A673 (cell line): ENCODE data around the gene SAXO1.

Source experiments
- CTCF ChIP-seq: fragments of 300-800, 200-600 bp; sonication (generic); conservative IDR thresholded peaks from 2 replicates; pipeline ENCODE4 v1.5.1; 2017; ENCODE audit warnings: low read depth, mild to moderate bottlenecking, antibody characterized with exemption, low read length, moderate library complexity, mixed read lengths
- EZH2 ChIP-seq: fragments of 200-600 bp; sonication (generic); IDR thresholded peaks from 2 replicates; pipeline ENCODE4 v1.6.1; 2017; ENCODE audit warnings: borderline replicate concordance, low read depth, mild to moderate bottlenecking, mixed read lengths, antibody characterized with exemption, low read length; ENCODE audit not compliant: poor library complexity, severe bottlenecking

GRCh38 chr9:18887546-18887945, 145.5 kb downstream of the SAXO1 start:
- TF ChIP-seq CTCF (no peak), EZH2 (no peak)
